Measurements from ENCODE around the gene SHROOM1.
"Not testable (repeated sequence)": the region's sequence is repeated elsewhere in the genome, so short reads cannot be mapped to it uniquely, and the experiment has no call there.

The SHROOM1 gene

GRCh38 chr5:132822650-132823480 lies 7.6 kb downstream of the SHROOM1 start:
- no peak for DNase-seq

GRCh38 chr5:132821791-132822190 lies 8.7 kb downstream of the SHROOM1 start:
- no peak for DNase-seq

- DNase-seq, result no peak
Measured at GRCh38 chr5:132821350-132821749, 9.1 kb downstream of the SHROOM1 start.

- peak; percentile 90 for DNase-seq
Measured at GRCh38 chr5:132820162-132820754, 10.2 kb downstream of the SHROOM1 start.

- DNase-seq, result no peak
Measured at GRCh38 chr5:132819468-132819867, 11.0 kb downstream of the SHROOM1 start.

- no peak for DNase-seq
Measured at GRCh38 chr5:132817011-132817410, 13.4 kb downstream of the SHROOM1 start.

- DNase-seq, result no peak
Measured at GRCh38 chr5:132816554-132816953, 13.9 kb downstream of the SHROOM1 start.

- no peak for DNase-seq
Measured at GRCh38 chr5:132816083-132816482, 14.4 kb downstream of the SHROOM1 start.

GRCh38 chr5:132815454-132815853 lies 15.0 kb downstream of the SHROOM1 start:
- no peak for DNase-seq

- no peak for DNase-seq
Measured at GRCh38 chr5:132814503-132815294, 15.7 kb downstream of the SHROOM1 start.

GRCh38 chr5:132813599-132814502 lies 16.6 kb downstream of the SHROOM1 start:
- DNase-seq, result peak; percentile 22

GRCh38 chr5:132812781-132813598 lies 17.5 kb downstream of the SHROOM1 start, which contains the start of gene SOWAHA:
Gene SOWAHA (plus strand): TSS chr5:132813302. CDS start chr5:132813622, 320 bp downstream.
- DNase-seq, result no peak

GRCh38 chr5:132812123-132812765 lies 18.2 kb downstream of the SHROOM1 start:
- peak; percentile 26 for DNase-seq

GRCh38 chr5:132810605-132811004 lies 19.8 kb downstream of the SHROOM1 start:
- no peak for DNase-seq

GRCh38 chr5:132808866-132809265 lies 21.6 kb downstream of the SHROOM1 start:
- no peak for DNase-seq

- no peak for DNase-seq
Measured at GRCh38 chr5:132808448-132808847, 22.0 kb downstream of the SHROOM1 start.

- DNase-seq, result peak; percentile 40
Measured at GRCh38 chr5:132807163-132807838, 23.1 kb downstream of the SHROOM1 start.

GRCh38 chr5:132806804-132807162 lies 23.7 kb downstream of the SHROOM1 start:
- DNase-seq, result not testable (repeated sequence)

- DNase-seq, result not testable (repeated sequence)
Measured at GRCh38 chr5:132805872-132806271, 24.6 kb downstream of the SHROOM1 start.

GRCh38 chr5:132804219-132804618 lies 26.2 kb downstream of the SHROOM1 start:
- DNase-seq, result not testable (repeated sequence)

Measured in RPMI8226 (cell line).